Motor neuron (in vitro differentiated cells): ENCODE results near the gene CAMK2D. TPM values are rescaled to one million over a fixed set of nuclear protein-coding genes. Genes with fewer than 3 reads are reported as not detected.

Experiments used
- ATAC-seq, 8 experiments: fragments of 200-7000 bp; cut with Tn5 transposase; replicated peaks in 6 of 8; 2 replicates each; pipeline ENCODE4 v1.8.0; 2021; ENCODE audit warnings: mild to moderate bottlenecking in 8 of 8, moderate library complexity in 8 of 8
- H3K27ac ChIP-seq, 2 donors: fragments of 250-450 bp; sonication (Bioruptor Pico); 2 replicates each; pipeline ENCODE4 v1.9.0; 2021; ENCODE audit warnings: antibody characterized with exemption in 2 of 2, mild to moderate bottlenecking in 2 of 2, moderate library complexity in 1 of 2
- H3K4me1 ChIP-seq, 2 donors: fragments of 250-450 bp; sonication (Bioruptor Pico); replicated peaks in 1 of 2; 2 replicates each; pipeline ENCODE4 v1.6.1; 2021; ENCODE audit warnings: antibody characterized with exemption in 2 of 2, mild to moderate bottlenecking in 2 of 2, moderate library complexity in 1 of 2
- H3K4me3 ChIP-seq, 5 donors: fragments of 250-450 bp; sonication (Bioruptor Pico); 2 replicates each; pipeline ENCODE4 v1.9.0; 2021; ENCODE audit warnings: antibody characterized with exemption in 5 of 5, mild to moderate bottlenecking in 5 of 5, moderate library complexity in 4 of 5
- WGBS, 10 experiments: fragments of 450-650 bp; shearing (Covaris generic); methylation state at CpG; one replicate each; pipeline ENCODE4 v1.0.0; 2022; 5-methylcytosine and 5-hydroxymethylcytosine counted together
- in situ Hi-C, 9 experiments: fragments of 400-800 bp; cut with MboI; loops; one replicate each; pipeline ENCODE4 v1.15.0; 2021; ENCODE audit warnings: low sequenced_read_pairs in 9 of 9, low pct_unique_long_range_greater_than_20kb in 2 of 9; ENCODE audit not compliant: unreplicated experiment in 9 of 9
- total RNA-seq, 8 experiments: library from RNA; unstranded; fragments of 300-600 nt; gene quantifications; 2 replicates each; pipeline versions ENCODE4 v1.2.3 to v1.2.4, GENCODE V29; 2022

Gene CAMK2D
- total RNA-seq, 8 experiments from 2014 or later: 14.5 to 77.2 (median 33.5) TPM

- Histone ChIP-seq H3K27ac (no peak overlapping the region), H3K4me3 (no peak overlapping the region), H3K4me1 (peaks cover 0 to 4% of the 10 kb centered on the region in 2 donors)
- no peak for ATAC-seq
- 6 to 100% (median 80%) methylated on average over 2 of the region's 2 CpGs; no CpG with 5 or more reads in 1 of the 10 experiments for WGBS, 10 experiments
- in situ Hi-C loops: no loop called here
Observed at GRCh38 chr4:113618205-113618604, 143.3 kb downstream of the CAMK2D start.

GRCh38 chr4:113617195-113617594, 144.3 kb downstream of the CAMK2D start:
- H3K4me1 ChIP-seq: peaks cover 3 to 7% of the 10 kb centered on the region in 2 donors
- H3K4me3 ChIP-seq: no peak overlapping the region
- 22 to 100% (median 91%) methylated on average over 1 to 6 of the region's 6 CpGs for WGBS, 10 experiments

GRCh38 chr4:113616443-113616842, 145.1 kb downstream of the CAMK2D start:
- in situ Hi-C loops: no loop called here
- H3K4me1 ChIP-seq: peaks cover 3 to 7% of the 10 kb centered on the region in 2 donors
- no peak overlapping the region for H3K27ac ChIP-seq
- no peak for ATAC-seq
- H3K4me3 ChIP-seq: no peak overlapping the region
- 25 to 100% (median 90%) methylated on average over 1 of the region's 1 CpG; no CpG with 5 or more reads in 2 of the 10 experiments for WGBS, 10 experiments

More at GRCh38 chr4:113617195-113617594, 144.3 kb downstream of the CAMK2D start:
- no peak for ATAC-seq
- H3K27ac ChIP-seq: no peak overlapping the region
- in situ Hi-C loops: no loop called here

- Histone ChIP-seq H3K27ac (no peak overlapping the region), H3K4me3 (no peak overlapping the region), H3K4me1 (peaks cover 3 to 7% of the 10 kb centered on the region in 2 donors)
- WGBS, 10 experiments: 54 to 100% (median 85%) methylated on average over 1 to 2 of the region's 2 CpGs; no CpG with 5 or more reads in 1 of the 10 experiments
- peak in 3 of 8 experiments; percentile 18 to 49 (median 39) for ATAC-seq
- in situ Hi-C loops: no loop called here
Observed at GRCh38 chr4:113614414-113614813, 147.1 kb downstream of the CAMK2D start.

GRCh38 chr4:113613503-113613902, 148.0 kb downstream of the CAMK2D start:
- ATAC-seq: no peak
- 90 to 100% (median 98%) methylated on average over 1 to 4 of the region's 4 CpGs for WGBS, 10 experiments
- H3K27ac ChIP-seq: no peak overlapping the region
- in situ Hi-C loops: no loop called here
- no peak overlapping the region for H3K4me3 ChIP-seq
- peaks cover 3 to 7% of the 10 kb centered on the region in 2 donors for H3K4me1 ChIP-seq

GRCh38 chr4:113610537-113610936, 151.0 kb downstream of the CAMK2D start:
- H3K4me3 ChIP-seq: no peak overlapping the region
- 79 to 100% (median 100%) methylated on average over 1 to 3 of the region's 3 CpGs; no CpG with 5 or more reads in 1 of the 10 experiments for WGBS, 10 experiments
- peaks cover 3 to 7% of the 10 kb centered on the region in 2 donors for H3K4me1 ChIP-seq
- H3K27ac ChIP-seq: no peak overlapping the region
- no peak for ATAC-seq
- in situ Hi-C loops: no loop called here

GRCh38 chr4:113607998-113608397, 153.5 kb downstream of the CAMK2D start:
- ATAC-seq: no peak
- H3K4me3 ChIP-seq: no peak overlapping the region
- H3K27ac ChIP-seq: no peak overlapping the region
- in situ Hi-C loops: no loop called here
- WGBS, 10 experiments: 58 to 100% (median 100%) methylated on average over 1 of the region's 1 CpG
- H3K4me1 ChIP-seq: peaks cover 3% of the 10 kb centered on the region in 2 donors

- H3K4me3 ChIP-seq: no peak overlapping the region
- WGBS, 10 experiments: 80 to 100% (median 95%) methylated on average over 1 to 6 of the region's 9 CpGs
- ATAC-seq: no peak
- no peak overlapping the region for H3K27ac ChIP-seq
- in situ Hi-C loops: no loop called here
- H3K4me1 ChIP-seq: no peaks in the 10 kb centered on the region
Observed at GRCh38 chr4:113607147-113607720, 154.3 kb downstream of the CAMK2D start.

GRCh38 chr4:113604955-113605354, 156.6 kb downstream of the CAMK2D start:
- in situ Hi-C loops: no loop called here
- Histone ChIP-seq H3K4me3 (no peak overlapping the region), H3K27ac (no peak overlapping the region), H3K4me1 (no peaks in the 10 kb centered on the region)
- ATAC-seq: peak in 2 of 8 experiments; percentile 33 to 62
- 50 to 100% (median 95%) methylated on average over 1 to 2 of the region's 2 CpGs; no CpG with 5 or more reads in 2 of the 10 experiments for WGBS, 10 experiments

- Histone ChIP-seq H3K4me1 (no peaks in the 10 kb centered on the region), H3K4me3 (no peak overlapping the region), H3K27ac (no peak overlapping the region)
- 42 to 100% (median 89%) methylated on average over 1 of the region's 1 CpG; no CpG with 5 or more reads in 2 of the 10 experiments for whole genome bisulfite sequencing, 10 experiments
- in situ Hi-C loops: no loop called here
- no peak for ATAC-seq
Observed at GRCh38 chr4:113603911-113604310, 157.6 kb downstream of the CAMK2D start.

- WGBS, 10 experiments: 69 to 100% (median 88%) methylated on average over 2 to 8 of the region's 8 CpGs
- H3K4me1 ChIP-seq: no peaks in the 10 kb centered on the region
- no peak for ATAC-seq
Observed at GRCh38 chr4:113602646-113603228, 158.8 kb downstream of the CAMK2D start.

GRCh38 chr4:113601636-113602035, 159.9 kb downstream of the CAMK2D start:
- WGBS, 10 experiments: 64 to 100% (median 93%) methylated on average over 1 to 4 of the region's 4 CpGs; no CpG with 5 or more reads in 1 of the 10 experiments
- no peak for ATAC-seq
- no peak overlapping the region for H3K27ac ChIP-seq
- no peak overlapping the region for H3K4me3 ChIP-seq
- in situ Hi-C loops: no loop called here
- no peaks in the 10 kb centered on the region for H3K4me1 ChIP-seq

More at GRCh38 chr4:113602646-113603228, 158.8 kb downstream of the CAMK2D start:
- in situ Hi-C loops: no loop called here
- Histone ChIP-seq H3K4me3 (no peak overlapping the region), H3K27ac (no peak overlapping the region)

- WGBS, 10 experiments: 80 to 100% (median 94%) methylated on average over 1 to 6 of the region's 6 CpGs; no CpG with 5 or more reads in 2 of the 10 experiments
- H3K4me3 ChIP-seq: no peak overlapping the region
- no peaks in the 10 kb centered on the region for H3K4me1 ChIP-seq
- in situ Hi-C loops: no loop called here
- ATAC-seq: no peak
- no peak overlapping the region for H3K27ac ChIP-seq
Observed at GRCh38 chr4:113596396-113596795, 165.1 kb downstream of the CAMK2D start.

- 60 to 100% (median 100%) methylated on average over 1 to 2 of the region's 2 CpGs; no CpG with 5 or more reads in 5 of the 10 experiments for WGBS, 10 experiments
- no peak overlapping the region for H3K27ac ChIP-seq
- H3K4me3 ChIP-seq: no peak overlapping the region
- in situ Hi-C loops: no loop called here
- H3K4me1 ChIP-seq: no peaks in the 10 kb centered on the region
- no peak for ATAC-seq
Observed at GRCh38 chr4:113594231-113594556, 167.3 kb downstream of the CAMK2D start.
